ENCODE data around the gene FAM47B. TPM values are rescaled to one million over a fixed set of nuclear protein-coding genes. Genes with fewer than 3 reads are reported as not detected.

The FAM47B gene
- polyA plus RNA-seq, 3 donors = not detected

GRCh38 chrX:34918091-34918736 lies 24.4 kb upstream of the FAM47B start:
- no peak overlapping the region for H3K4me2 ChIP-seq (replicated peaks; ENCODE audit: extremely low read depth, low read length, poor library complexity, severe bottlenecking)
- peaks cover 0 to 2% (median 0%) of the 10 kb centered on the region in 7 donors for H3K9me3 Mint-ChIP-seq

GRCh38 chrX:34918856-34919255 lies 23.7 kb upstream of the FAM47B start:
- Histone ChIP-seq H2AFZ (ENCODE audit: insufficient read depth, low read depth, low read length, poor library complexity, severe bottlenecking) (no peak overlapping the region), H3K27me3 (ENCODE audit: control insufficient read depth in 2 of 2, insufficient read depth in 2 of 2, low read length in 2 of 2) (no peaks in the 10 kb centered on the region), H3K79me2 (ENCODE audit: insufficient read depth, low read length) (no peaks in the 10 kb centered on the region), H3K4me1 (ENCODE audit: control insufficient read depth in 1 of 2, insufficient read depth in 2 of 2, low read length in 2 of 2) (no peaks in the 10 kb centered on the region), H3K4me3 (replicated peaks in 1 of 3; ENCODE audit: low read depth in 2 of 3, low read length in 3 of 3) (no peak overlapping the region), H3K27ac (ENCODE audit: low read depth in 1 of 2, low read length in 2 of 2) (no peak overlapping the region), H3K36me3 (replicated peaks in 1 of 2; ENCODE audit: control insufficient read depth in 1 of 2, insufficient read depth in 2 of 2, low read length in 2 of 2) (no peaks in the 10 kb centered on the region), H3K9ac (ENCODE audit: insufficient read depth, low read length, poor library complexity, severe bottlenecking) (no peak overlapping the region), H3K4me2 (replicated peaks; ENCODE audit: extremely low read depth, low read length, poor library complexity, severe bottlenecking) (no peak overlapping the region), H3K9me3 (replicated peaks in 1 of 2; ENCODE audit: control insufficient read depth in 1 of 2, insufficient read depth in 1 of 2, low read length in 2 of 2) (no peaks in the 10 kb centered on the region), H4K20me1 (ENCODE audit: insufficient read depth, low read length) (no peaks in the 10 kb centered on the region)
- intact Hi-C loops (cut with micrococcal nuclease) = no loop called here
- no peak for DNase-seq
- WGBS (ENCODE audit: insufficient coverage) = no CpG with 5 or more reads among the region's 1 CpG
- Mint-ChIP-seq H3K27ac (no peak overlapping the region), H3K27me3 (ENCODE audit: low read depth in 3 of 3) (peaks cover 0 to 3% (median 0%) of the 10 kb centered on the region in 3 donors), H3K36me3 (no peaks in the 10 kb centered on the region), H3K4me1 (no peaks in the 10 kb centered on the region), H3K4me3 (no peak overlapping the region), H3K9me3 (no peaks in the 10 kb centered on the region)
- no peak for TF ChIP-seq CTCF (IDR thresholded peaks at IDR 0.05)

More at GRCh38 chrX:34918091-34918736, 24.4 kb upstream of the FAM47B start:
- no peaks in the 10 kb centered on the region for H3K79me2 ChIP-seq (ENCODE audit: insufficient read depth, low read length)
- Mint-ChIP-seq H3K36me3 (no peaks in the 10 kb centered on the region), H3K27ac (no peak overlapping the region), H3K4me3 (no peak overlapping the region), H3K4me1 (no peaks in the 10 kb centered on the region), H3K27me3 (ENCODE audit: low read depth in 3 of 3) (peaks cover 0 to 3% (median 0%) of the 10 kb centered on the region in 3 donors)
- no peaks in the 10 kb centered on the region for H3K4me1 ChIP-seq (ENCODE audit: control insufficient read depth in 1 of 2, insufficient read depth in 2 of 2, low read length in 2 of 2)
- WGBS (ENCODE audit: insufficient coverage) = 75% methylated on average over 3 of the region's 5 CpGs
- H3K9me3 ChIP-seq (replicated peaks in 1 of 2; ENCODE audit: control insufficient read depth in 1 of 2, insufficient read depth in 1 of 2, low read length in 2 of 2) = no peaks in the 10 kb centered on the region
- no peaks in the 10 kb centered on the region for H3K36me3 ChIP-seq (replicated peaks in 1 of 2; ENCODE audit: control insufficient read depth in 1 of 2, insufficient read depth in 2 of 2, low read length in 2 of 2)
- intact Hi-C loops (cut with micrococcal nuclease) = no loop called here
- TF ChIP-seq CTCF (IDR thresholded peaks at IDR 0.05) = no peak
- H3K27me3 ChIP-seq (ENCODE audit: control insufficient read depth in 2 of 2, insufficient read depth in 2 of 2, low read length in 2 of 2) = no peaks in the 10 kb centered on the region
- H2AFZ ChIP-seq (ENCODE audit: insufficient read depth, low read depth, low read length, poor library complexity, severe bottlenecking) = no peak overlapping the region
- H3K27ac ChIP-seq (ENCODE audit: low read depth in 1 of 2, low read length in 2 of 2) = no peak overlapping the region
- H3K9ac ChIP-seq (ENCODE audit: insufficient read depth, low read length, poor library complexity, severe bottlenecking) = no peak overlapping the region
- H4K20me1 ChIP-seq (ENCODE audit: insufficient read depth, low read length) = no peaks in the 10 kb centered on the region
- no peak for DNase-seq
- no peak overlapping the region for H3K4me3 ChIP-seq (replicated peaks in 1 of 3; ENCODE audit: low read depth in 2 of 3, low read length in 3 of 3)
